Medulla oblongata (tissue), 1 donor: Measurements from ENCODE around the gene PDIA5.
"Not testable (repeated sequence)": the region's sequence is repeated elsewhere in the genome, so short reads cannot be mapped to it uniquely, and the experiment has no call there.

Experiments used
- DNase-seq: peaks from one replicate; pipeline ENCODE4 v3.0.0-alpha.2; 2015; ENCODE audit errors: extremely low spot score

PDIA5 gene

GRCh38 chr3:123090728-123091531 is 24.1 kb downstream of the PDIA5 start:
- DNase-seq: no peak

DNA sequence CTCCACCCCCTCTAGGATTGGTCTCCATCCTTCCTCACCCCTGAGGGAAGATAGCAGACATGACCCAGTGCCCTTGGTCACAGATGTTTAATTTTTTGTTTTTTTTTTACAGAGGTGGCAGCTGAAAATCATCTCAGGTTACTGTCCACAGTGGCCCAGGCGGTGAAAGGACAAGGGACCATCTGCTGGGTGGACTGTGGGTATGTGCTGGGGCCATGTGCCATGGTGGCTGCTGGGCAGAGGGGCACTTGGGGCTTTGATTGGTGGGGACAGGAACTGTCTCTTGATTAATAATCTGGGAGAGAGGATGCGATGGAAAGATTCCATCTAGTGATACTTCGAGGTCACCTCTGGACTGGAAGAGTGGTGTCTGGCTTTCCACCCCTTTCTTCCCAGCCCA is 25.4 kb downstream of the PDIA5 start:
- DNase-seq: no peak

- no peak for DNase-seq
Observed at GRCh38 chr3:123093696-123094095, 26.9 kb downstream of the PDIA5 start.

- DNase-seq: no peak
Observed at GRCh38 chr3:123094516-123095313, 27.9 kb downstream of the PDIA5 start.

- no peak for DNase-seq
Observed at GRCh38 chr3:123096126-123096525, 29.3 kb downstream of the PDIA5 start.

GRCh38 chr3:123096731-123097130 is 29.9 kb downstream of the PDIA5 start:
- peak; percentile 72 for DNase-seq

DNA sequence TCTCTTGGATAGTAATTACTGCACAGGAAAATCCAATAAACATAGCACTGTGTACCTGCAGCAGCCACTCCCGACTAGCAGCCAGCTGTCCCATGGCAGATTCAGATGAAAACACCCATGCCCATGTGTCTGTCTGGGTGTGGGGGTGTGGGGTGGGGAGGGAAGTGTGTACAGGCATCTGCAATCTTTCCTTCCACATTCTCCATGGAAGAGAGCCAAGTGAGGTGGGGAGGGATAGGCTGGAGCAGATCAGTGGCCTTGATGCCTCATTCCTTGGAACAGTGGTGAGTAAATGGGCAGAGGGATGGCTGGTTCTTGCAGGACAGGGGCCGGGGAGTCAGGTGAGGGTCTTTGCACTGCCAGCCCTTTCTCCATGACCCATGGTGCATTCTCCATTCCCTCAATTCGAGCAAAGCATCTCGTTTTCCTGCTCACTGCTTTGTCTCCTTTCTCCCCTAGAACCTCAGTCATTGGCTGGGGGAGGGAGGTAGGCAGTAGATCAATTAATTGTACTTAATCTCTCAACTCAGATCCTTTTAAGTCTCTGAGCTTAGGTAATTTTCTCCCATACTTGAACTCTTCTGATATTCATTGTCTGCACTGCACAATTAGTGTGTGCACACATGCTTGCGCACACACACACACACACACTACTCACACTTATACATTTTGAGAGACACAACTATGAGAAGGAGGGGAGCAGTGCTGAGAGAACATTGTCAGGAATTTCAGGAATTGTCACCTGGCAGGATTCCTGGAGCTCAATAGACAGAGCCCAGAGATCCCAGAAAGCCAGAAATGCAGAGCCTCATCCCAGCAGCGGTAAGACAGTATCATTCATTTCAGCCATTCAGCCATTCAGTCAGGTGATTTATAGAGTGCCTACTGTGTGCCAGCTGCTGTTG is 31.9 kb downstream of the PDIA5 start:
- no peak for DNase-seq

DNA sequence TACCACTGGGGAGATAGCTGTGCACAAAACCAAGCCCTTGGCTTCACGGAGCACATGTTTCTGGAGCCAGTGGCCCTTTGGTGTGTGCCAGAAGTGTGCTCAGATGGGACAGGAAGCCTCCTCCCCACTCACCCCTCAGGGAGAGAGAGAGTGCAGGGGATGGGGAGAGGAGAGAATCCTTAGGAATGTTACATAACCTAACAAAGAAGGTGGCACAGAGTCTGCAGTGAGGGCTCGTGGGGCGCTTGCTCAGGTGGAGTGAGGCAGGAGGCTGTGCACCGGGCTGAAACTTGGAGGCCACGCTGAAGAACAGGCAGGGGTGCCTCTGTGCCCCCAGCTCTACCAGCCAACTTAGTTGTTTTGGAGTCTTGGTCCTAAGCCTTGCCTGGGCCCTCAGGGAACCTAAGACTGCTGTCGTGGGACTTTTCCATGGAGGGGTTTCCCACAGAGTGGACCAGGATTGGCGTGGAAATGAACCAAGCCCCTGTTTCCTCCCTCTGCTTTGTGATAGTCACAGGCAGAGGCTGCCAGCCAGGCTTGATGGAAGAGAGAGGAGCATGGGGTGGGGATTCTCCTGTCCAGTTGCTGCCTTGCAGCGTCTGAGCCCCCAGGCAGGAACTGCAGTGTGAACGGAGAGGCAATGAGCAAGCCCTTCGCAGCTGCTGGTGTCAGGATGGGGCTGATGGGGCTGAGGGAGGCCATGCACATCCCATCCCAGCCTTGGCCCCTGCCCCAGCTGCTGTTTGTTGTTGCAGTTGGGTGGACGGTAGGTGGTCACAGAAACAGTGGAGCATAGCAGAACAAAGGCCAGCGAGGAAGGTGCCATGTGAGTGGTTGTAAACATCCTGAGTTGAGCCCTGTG is 32.7 kb downstream of the PDIA5 start:
- no peak for DNase-seq

GRCh38 chr3:123100193-123100776 is 33.5 kb downstream of the PDIA5 start:
- DNase-seq: no peak

GRCh38 chr3:123102249-123102648 is 35.4 kb downstream of the PDIA5 start:
- no peak for DNase-seq

DNA sequence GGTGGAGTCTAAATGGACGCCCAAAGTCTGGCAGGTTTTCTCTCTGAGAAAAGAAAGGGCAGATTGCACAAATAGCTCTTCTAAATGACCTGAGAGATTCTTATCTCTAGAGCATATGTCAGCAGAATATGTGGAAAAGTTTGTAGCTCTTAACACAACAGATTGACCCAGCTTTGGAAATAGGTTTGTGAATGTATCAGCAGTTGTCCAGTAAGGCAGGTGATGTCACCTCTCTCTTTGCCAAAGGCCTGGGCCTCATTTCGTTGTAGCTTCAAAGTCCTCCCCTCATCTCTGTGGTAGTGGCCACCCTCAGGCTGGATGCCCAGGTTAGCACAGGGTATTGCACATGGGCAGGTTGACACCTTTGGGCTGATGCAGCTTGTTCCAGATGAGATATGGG is 36.0 kb downstream of the PDIA5 start:
- no peak for DNase-seq

- no peak for DNase-seq
Observed at GRCh38 chr3:123104550-123104949, 37.7 kb downstream of the PDIA5 start.

GRCh38 chr3:123105201-123106189 is 38.7 kb downstream of the PDIA5 start:
- DNase-seq: peak; percentile 21

- no peak for DNase-seq
Observed at GRCh38 chr3:123110282-123110975, 43.6 kb downstream of the PDIA5 start.

DNA sequence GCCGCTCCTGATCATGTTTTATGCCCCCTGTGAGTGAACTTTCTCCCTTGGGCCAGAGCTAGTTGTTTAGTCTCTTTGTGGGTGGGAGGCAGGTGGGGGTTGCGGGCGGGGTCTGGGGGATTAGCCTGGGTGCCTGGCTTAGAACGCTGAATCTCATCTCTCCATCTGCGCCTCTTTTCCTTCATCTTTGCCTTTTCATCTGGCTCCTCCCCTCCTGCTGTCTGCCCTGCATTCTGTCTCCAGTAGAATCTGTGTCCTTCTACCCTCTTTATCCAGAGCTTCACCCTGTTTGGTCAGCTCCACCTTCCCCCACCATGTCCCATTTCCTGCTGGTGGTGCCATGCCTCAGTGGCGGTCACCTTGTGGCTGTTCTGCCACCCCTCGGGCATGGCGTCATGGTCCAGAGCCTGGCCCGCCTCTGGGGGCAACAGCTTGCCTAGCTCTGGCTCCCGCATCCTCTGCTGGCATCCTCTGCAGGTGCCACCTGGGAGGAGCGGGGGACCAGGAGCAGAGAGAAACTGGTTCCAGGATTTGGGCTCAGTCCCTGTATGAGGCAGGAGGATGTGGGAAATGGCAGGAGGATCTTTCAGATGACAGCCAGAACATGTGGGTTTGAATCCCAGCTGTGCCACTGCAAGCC is 44.3 kb downstream of the PDIA5 start:
- DNase-seq: no peak

DNA sequence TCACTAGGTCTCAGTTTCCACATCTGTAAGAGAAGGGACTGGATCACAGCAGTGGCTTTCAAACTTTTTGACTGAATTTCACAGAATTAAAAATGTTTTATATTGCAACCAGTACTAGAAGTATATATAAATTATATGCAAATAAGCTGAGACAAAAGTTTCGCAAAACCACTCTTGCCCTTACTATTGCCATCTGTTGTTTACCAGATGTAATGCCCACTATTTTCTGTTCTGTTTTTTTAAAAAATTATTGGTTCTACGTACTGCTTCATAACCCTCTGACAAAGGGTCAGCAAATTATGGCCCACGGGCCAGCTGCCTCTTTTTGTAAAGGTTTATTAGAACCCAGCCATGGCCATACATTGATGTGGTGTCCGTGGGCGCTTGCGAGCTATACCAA is 44.8 kb downstream of the PDIA5 start:
- no peak for DNase-seq

DNA sequence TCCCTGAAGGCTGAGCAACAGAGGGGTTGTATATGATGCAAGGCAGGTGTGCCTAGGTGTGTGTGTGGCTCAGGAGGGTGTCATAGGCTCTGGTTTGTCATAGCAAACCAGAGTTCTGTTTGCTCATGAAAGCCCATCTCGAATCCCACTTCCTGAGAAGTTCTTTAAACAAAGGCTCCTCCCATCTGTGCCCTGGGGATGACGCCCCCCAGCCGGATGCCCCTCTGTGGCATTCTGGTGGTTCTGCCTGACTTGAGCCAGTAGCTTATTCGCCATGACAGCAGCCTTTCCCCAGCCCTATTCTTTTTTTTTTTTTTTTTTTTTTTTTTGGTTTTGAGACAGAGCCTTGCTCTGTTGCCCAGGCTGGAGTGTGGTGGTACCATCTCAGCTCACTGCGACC is 45.4 kb downstream of the PDIA5 start:
- DNase-seq: no peak

GRCh38 chr3:123112656-123113055 is 45.8 kb downstream of the PDIA5 start:
- DNase-seq: not testable (repeated sequence)
